Measurements from ENCODE around the gene SYT13.
"Not testable (repeated sequence)": the region's sequence is repeated elsewhere in the genome, so short reads cannot be mapped to it uniquely, and the experiment has no call there.

The SYT13 gene

GRCh38 chr11:45262900-45263299 lies 23.2 kb downstream of the SYT13 start:
- Mint-ChIP-seq H3K4me1 (ENCODE audit: low read depth in 2 of 2) (no peaks in the 10 kb centered on the region), H3K36me3 (ENCODE audit: insufficient read depth) (no peaks in the 10 kb centered on the region), H3K9me3 (no peaks in the 10 kb centered on the region), H3K4me3 (no peak overlapping the region), H3K27ac (no peak overlapping the region), H3K27me3 (peaks cover 74 to 100% of the 10 kb centered on the region in 2 donors)
- DNase-seq (no peak), ATAC-seq (replicated peaks) (no peak)

GRCh38 chr11:45260071-45260470 lies 26.1 kb downstream of the SYT13 start:
- no peaks in the 10 kb centered on the region for H3K9me3 Mint-ChIP-seq
- no peak for DNase-seq
- peaks cover 71 to 100% of the 10 kb centered on the region in 2 donors for H3K27me3 Mint-ChIP-seq
- no peak overlapping the region for H3K4me3 Mint-ChIP-seq
- no peaks in the 10 kb centered on the region for H3K36me3 Mint-ChIP-seq (ENCODE audit: insufficient read depth)
- H3K4me1 Mint-ChIP-seq (ENCODE audit: low read depth in 2 of 2) = no peaks in the 10 kb centered on the region
- no peak overlapping the region for H3K27ac Mint-ChIP-seq
- ATAC-seq (replicated peaks) = no peak

GRCh38 chr11:45259592-45259991 lies 26.5 kb downstream of the SYT13 start:
- peaks cover 68 to 100% of the 10 kb centered on the region in 2 donors for H3K27me3 Mint-ChIP-seq
- no peak overlapping the region for H3K4me3 Mint-ChIP-seq
- H3K9me3 Mint-ChIP-seq = no peaks in the 10 kb centered on the region
- DNase-seq = no peak
- no peaks in the 10 kb centered on the region for H3K36me3 Mint-ChIP-seq (ENCODE audit: insufficient read depth)
- H3K27ac Mint-ChIP-seq = no peak overlapping the region
- no peaks in the 10 kb centered on the region for H3K4me1 Mint-ChIP-seq (ENCODE audit: low read depth in 2 of 2)
- ATAC-seq (replicated peaks) = no peak

- Mint-ChIP-seq H3K36me3 (ENCODE audit: insufficient read depth) (no peaks in the 10 kb centered on the region), H3K9me3 (no peaks in the 10 kb centered on the region), H3K4me1 (ENCODE audit: low read depth in 2 of 2) (no peaks in the 10 kb centered on the region), H3K27me3 (peaks cover 62 to 100% of the 10 kb centered on the region in 2 donors), H3K4me3 (no peak overlapping the region), H3K27ac (no peak overlapping the region)
- DNase-seq (no peak), ATAC-seq (replicated peaks) (no peak)
These were observed 27.1 kb downstream of the SYT13 start for GRCh38 chr11:45258982-45259530.

GRCh38 chr11:45254070-45254469 lies 32.1 kb downstream of the SYT13 start:
- H3K4me3 Mint-ChIP-seq = no peak overlapping the region
- peaks cover 41 to 97% of the 10 kb centered on the region in 2 donors for H3K27me3 Mint-ChIP-seq
- no peak overlapping the region for H3K27ac Mint-ChIP-seq
- ATAC-seq (replicated peaks) = no peak
- H3K9me3 Mint-ChIP-seq = no peaks in the 10 kb centered on the region
- no peaks in the 10 kb centered on the region for H3K4me1 Mint-ChIP-seq (ENCODE audit: low read depth in 2 of 2)
- DNase-seq = no peak
- no peaks in the 10 kb centered on the region for H3K36me3 Mint-ChIP-seq (ENCODE audit: insufficient read depth)

- Mint-ChIP-seq H3K27ac (no peak overlapping the region), H3K4me3 (no peak overlapping the region), H3K9me3 (no peaks in the 10 kb centered on the region), H3K27me3 (peaks cover 41 to 95% of the 10 kb centered on the region in 2 donors), H3K4me1 (ENCODE audit: low read depth in 2 of 2) (no peaks in the 10 kb centered on the region), H3K36me3 (ENCODE audit: insufficient read depth) (no peaks in the 10 kb centered on the region)
- DNase-seq (no peak), ATAC-seq (replicated peaks) (no peak)
These were observed 32.5 kb downstream of the SYT13 start for GRCh38 chr11:45253640-45254039.

- DNase-seq = no peak
- no peaks in the 10 kb centered on the region for H3K4me1 Mint-ChIP-seq (ENCODE audit: low read depth in 2 of 2)
These were observed 33.3 kb downstream of the SYT13 start for GRCh38 chr11:45252877-45253276.

GRCh38 chr11:45252134-45252856 lies 33.8 kb downstream of the SYT13 start:
- no peaks in the 10 kb centered on the region for H3K36me3 Mint-ChIP-seq (ENCODE audit: insufficient read depth)
- no peaks in the 10 kb centered on the region for H3K4me1 Mint-ChIP-seq (ENCODE audit: low read depth in 2 of 2)
- H3K27ac Mint-ChIP-seq = no peak overlapping the region
- H3K9me3 Mint-ChIP-seq = no peaks in the 10 kb centered on the region
- ATAC-seq (replicated peaks) (no peak), DNase-seq (peak in 1 of 3 experiments; percentile 6)
- peaks cover 30 to 85% of the 10 kb centered on the region in 2 donors for H3K27me3 Mint-ChIP-seq
- no peak overlapping the region for H3K4me3 Mint-ChIP-seq

More at GRCh38 chr11:45252877-45253276, 33.3 kb downstream of the SYT13 start:
- ATAC-seq (replicated peaks) = no peak
- Mint-ChIP-seq H3K27ac (no peak overlapping the region), H3K36me3 (ENCODE audit: insufficient read depth) (no peaks in the 10 kb centered on the region), H3K27me3 (peaks cover 33 to 88% of the 10 kb centered on the region in 2 donors), H3K9me3 (no peaks in the 10 kb centered on the region), H3K4me3 (no peak overlapping the region)

- Mint-ChIP-seq H3K27ac (no peak overlapping the region), H3K4me1 (ENCODE audit: low read depth in 2 of 2) (no peaks in the 10 kb centered on the region), H3K4me3 (no peak overlapping the region), H3K9me3 (no peaks in the 10 kb centered on the region), H3K27me3 (peaks cover 22 to 85% of the 10 kb centered on the region in 2 donors), H3K36me3 (ENCODE audit: insufficient read depth) (no peaks in the 10 kb centered on the region)
- DNase-seq (no peak), ATAC-seq (replicated peaks) (no peak)
These were observed 36.0 kb downstream of the SYT13 start for GRCh38 chr11:45250035-45250718.

GRCh38 chr11:45249372-45249771 lies 36.8 kb downstream of the SYT13 start:
- not testable (repeated sequence) for H3K4me1 Mint-ChIP-seq (ENCODE audit: low read depth in 2 of 2); H3K9me3 Mint-ChIP-seq; H3K36me3 Mint-ChIP-seq (ENCODE audit: insufficient read depth); DNase-seq; H3K4me3 Mint-ChIP-seq; ATAC-seq (replicated peaks)
- peak overlapping the region in 1 of 2 donors; percentile 46 for H3K27ac Mint-ChIP-seq
- H3K27me3 Mint-ChIP-seq = peaks cover 22 to 83% of the 10 kb centered on the region in 2 donors

GRCh38 chr11:45248501-45249011 lies 37.6 kb downstream of the SYT13 start:
- Mint-ChIP-seq H3K4me3 (no peak overlapping the region), H3K27ac (peak overlapping the region in 1 of 2 donors; percentile 46), H3K4me1 (ENCODE audit: low read depth in 2 of 2) (no peaks in the 10 kb centered on the region), H3K36me3 (ENCODE audit: insufficient read depth) (no peaks in the 10 kb centered on the region), H3K27me3 (peaks cover 22 to 74% of the 10 kb centered on the region in 2 donors), H3K9me3 (no peaks in the 10 kb centered on the region)
- no peak for DNase-seq
- ATAC-seq (replicated peaks) = no peak

- H3K36me3 Mint-ChIP-seq (ENCODE audit: insufficient read depth) = no peaks in the 10 kb centered on the region
- no peaks in the 10 kb centered on the region for H3K9me3 Mint-ChIP-seq
- ATAC-seq (replicated peaks) = no peak
- no peak for DNase-seq
- no peak overlapping the region for H3K27ac Mint-ChIP-seq
- no peaks in the 10 kb centered on the region for H3K4me1 Mint-ChIP-seq (ENCODE audit: low read depth in 2 of 2)
- H3K27me3 Mint-ChIP-seq = peaks cover 22 to 64% of the 10 kb centered on the region in 2 donors
- no peak overlapping the region for H3K4me3 Mint-ChIP-seq
These were observed 38.7 kb downstream of the SYT13 start for GRCh38 chr11:45247433-45247832.

GRCh38 chr11:45246241-45246640 lies 39.9 kb downstream of the SYT13 start:
- H3K36me3 Mint-ChIP-seq (ENCODE audit: insufficient read depth) = no peaks in the 10 kb centered on the region
- no peak overlapping the region for H3K27ac Mint-ChIP-seq

More at GRCh38 chr11:45246241-45246640, 39.9 kb downstream of the SYT13 start:
- Mint-ChIP-seq H3K4me3 (no peak overlapping the region), H3K27me3 (peaks cover 22 to 53% of the 10 kb centered on the region in 2 donors), H3K4me1 (ENCODE audit: low read depth in 2 of 2) (no peaks in the 10 kb centered on the region), H3K9me3 (no peaks in the 10 kb centered on the region)
- ATAC-seq (replicated peaks) = no peak
- DNase-seq = no peak

Measured in effector memory CD8-positive, alpha-beta T cell (primary cell).